SKM-1 (cell line): ENCODE data around the gene CIDEB.
"Not testable (repeated sequence)": the region's sequence is repeated elsewhere in the genome, so short reads cannot be mapped to it uniquely, and the experiment has no call there.

Experiments used
- DNase-seq: peaks from one replicate; lab custom pipeline; 2025; ENCODE audit not compliant: unreplicated experiment; lab: John Stamatoyannopoulos, UW

CIDEB gene, protein sequence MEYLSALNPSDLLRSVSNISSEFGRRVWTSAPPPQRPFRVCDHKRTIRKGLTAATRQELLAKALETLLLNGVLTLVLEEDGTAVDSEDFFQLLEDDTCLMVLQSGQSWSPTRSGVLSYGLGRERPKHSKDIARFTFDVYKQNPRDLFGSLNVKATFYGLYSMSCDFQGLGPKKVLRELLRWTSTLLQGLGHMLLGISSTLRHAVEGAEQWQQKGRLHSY

DNA sequence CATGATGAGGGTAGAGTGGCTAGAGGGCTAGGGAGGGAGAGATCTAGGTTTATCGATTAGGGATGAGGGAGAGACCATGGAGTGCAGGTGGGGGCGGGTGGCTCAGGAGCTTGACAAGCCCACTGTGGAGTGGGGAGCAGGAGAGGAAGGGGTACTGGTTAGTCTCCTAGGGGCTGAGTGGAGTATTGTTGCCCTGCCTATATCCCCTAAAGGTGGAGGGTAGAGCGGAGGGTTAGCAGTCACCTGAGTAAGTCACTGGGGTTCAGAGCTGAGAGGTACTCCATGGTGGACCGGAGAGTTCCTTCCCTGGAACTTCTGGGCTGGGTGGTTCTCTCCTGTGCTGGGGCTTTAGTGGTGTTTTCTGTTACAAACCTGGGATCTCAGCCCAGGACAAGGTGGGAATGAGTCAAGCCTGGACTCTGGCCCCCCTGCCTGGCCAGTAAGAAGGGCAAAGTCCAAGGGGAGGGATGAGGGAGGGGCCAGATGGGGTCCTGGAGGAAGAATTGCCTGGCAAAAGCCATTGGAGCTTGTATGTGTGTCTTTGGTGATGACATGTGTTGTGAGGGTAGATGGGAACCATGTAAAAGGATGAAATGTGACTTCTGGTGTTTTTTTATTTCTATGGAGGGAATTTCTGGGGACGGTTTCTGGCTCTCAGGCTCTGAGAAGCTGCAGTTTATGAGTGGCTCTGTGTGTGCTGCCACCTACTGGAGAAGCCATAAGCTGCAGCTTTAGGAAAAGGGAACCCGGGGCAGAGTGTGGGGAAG, at the start of gene CIDEB:
Gene CIDEB, minus strand, starts transcription at position 403 of the 767 bp plus-strand sequence. Its CDS starts 119 bp downstream, at position 284.
- no peak for DNase-seq

DNA sequence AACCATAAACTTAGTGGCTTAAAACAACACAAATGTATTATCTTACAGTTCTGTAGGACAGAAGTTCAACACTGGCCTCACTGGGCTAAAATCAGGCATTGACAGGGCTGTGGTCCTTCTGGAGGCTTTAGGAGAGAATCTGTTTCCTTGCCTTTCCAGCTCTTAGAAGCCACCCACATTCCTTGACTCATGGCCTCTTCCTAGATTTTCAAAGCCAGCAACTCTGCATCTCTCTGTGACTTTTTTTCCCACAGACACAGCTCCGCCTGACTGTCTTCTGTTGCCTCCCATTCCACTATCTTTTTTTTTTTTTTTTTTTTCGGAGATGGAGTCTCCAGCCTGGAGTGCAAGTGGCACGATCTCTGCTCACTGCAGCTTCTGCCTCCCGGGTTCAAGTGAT, 48.4 kb upstream of the CIDEB start:
- no peak for DNase-seq

DNA sequence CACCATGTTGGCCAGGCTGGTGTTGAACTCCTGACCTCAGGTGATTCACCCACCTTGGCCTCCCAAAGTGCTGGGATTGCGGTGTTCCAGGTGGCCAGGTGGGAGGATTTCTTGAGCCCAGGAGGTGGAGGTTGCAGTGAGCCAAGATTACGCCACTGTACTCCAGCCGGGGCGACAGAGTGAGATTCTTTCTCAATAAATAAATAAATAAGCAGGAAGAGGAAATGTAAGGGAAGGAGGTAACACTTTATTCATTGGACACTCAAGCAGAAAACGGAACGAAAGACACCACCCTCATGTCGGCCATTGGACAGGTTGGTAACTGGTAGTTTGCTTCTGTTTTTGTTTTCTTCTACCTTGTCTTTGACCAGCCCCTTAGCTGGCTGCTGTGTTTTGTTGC, 47.2 kb upstream of the CIDEB start:
- no peak for DNase-seq

DNA sequence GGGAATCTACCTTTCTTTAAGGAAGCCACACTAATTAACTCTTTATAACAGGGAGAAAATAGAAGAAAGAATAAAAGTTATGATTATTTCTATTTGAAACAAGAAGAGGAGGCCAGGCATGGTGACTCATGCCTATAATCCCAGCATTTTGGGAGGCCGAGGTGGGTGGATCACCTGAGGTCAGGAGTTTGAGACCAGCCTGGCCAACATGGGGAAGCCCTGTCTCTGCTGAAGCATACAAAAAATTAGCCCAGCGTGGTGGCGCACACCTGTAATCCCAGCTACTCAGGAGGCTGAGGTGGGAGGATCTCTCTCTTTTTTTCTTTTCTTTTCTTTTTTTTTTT, 46.7 kb upstream of the CIDEB start:
- DNase-seq = not testable (repeated sequence)

DNA sequence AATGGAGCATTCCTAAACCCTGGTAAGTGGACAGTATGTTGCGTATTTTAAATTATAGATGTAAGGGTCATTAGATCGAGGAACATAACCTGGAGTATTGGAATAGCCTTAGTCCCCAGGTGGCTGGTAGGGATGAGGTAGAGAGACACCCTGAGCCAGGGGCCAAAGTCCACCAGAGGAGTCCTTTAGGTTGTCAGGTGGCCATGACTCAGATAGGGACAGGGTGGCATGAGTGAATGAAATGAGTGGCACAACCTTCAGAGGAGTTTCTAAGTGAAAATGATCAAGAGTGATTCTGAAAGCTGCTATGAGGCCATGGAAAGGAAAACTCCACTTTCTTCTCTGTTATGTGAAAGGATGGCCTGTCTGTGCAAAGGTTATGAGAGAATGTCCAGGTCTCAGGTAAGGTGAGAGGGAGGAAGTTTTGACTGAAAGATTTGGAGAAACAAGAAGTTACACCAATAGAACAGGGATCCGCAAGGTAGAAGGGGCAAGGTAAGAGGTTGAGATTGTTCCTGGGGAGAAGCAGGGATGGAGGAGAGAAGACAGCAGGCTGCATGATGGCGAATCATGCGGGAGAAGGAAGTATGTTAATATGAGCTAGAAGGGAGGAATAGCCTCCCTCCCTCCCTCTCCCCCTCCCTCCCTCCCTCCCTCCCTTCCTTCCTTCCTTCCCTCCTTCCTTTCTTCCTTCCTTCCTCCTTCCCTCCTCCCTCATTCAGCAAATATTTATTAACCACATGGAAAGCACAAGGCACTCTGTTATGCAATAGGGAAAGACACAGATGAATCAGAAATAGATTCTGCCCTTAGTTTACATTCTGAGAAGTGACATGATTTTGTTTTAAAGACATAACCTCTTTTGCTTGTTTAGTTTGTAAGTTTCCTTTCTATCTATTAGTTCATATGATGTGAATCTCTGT, 46.0 kb upstream of the CIDEB start:
- DNase-seq = no peak

DNA sequence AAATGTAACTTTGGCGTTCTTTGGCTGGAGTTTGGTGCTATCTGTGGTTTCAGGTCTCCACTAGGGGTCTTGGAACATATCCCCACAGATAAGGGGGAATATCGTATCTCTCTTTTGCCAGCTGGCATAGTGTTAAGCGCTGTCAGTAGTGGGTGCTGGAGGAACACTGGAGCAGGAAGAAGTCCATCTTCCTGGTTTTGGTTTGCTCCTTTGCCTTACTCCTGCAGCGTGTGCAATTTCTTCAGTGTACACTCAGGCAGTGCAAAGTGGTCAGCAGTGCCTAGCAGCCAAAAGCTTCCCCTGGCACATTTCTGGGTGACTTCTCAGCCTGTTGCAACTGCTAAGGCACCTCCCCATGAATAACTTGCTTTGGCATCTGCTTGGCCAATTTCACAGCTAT, 43.7 kb upstream of the CIDEB start:
- no peak for DNase-seq

DNA sequence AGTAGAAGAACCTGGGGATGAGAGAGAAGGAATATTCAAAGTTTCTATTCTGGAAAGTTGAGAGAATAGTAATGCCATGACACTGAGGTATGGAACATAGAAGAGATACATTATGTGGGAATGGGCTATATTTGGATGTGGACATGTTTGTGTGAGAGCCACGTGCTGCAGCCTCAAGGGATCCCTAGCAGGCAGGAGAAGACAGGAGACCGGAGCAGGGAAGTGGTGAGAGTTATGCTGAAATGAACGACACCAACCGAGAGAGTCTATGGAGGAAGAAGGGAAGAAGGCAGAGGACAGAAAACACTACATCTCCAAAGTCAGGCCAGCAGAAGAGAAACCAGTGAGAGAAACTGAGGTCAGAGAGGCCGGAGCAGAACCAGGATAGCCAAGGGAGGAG, 42.0 kb upstream of the CIDEB start:
- DNase-seq = no peak

DNA sequence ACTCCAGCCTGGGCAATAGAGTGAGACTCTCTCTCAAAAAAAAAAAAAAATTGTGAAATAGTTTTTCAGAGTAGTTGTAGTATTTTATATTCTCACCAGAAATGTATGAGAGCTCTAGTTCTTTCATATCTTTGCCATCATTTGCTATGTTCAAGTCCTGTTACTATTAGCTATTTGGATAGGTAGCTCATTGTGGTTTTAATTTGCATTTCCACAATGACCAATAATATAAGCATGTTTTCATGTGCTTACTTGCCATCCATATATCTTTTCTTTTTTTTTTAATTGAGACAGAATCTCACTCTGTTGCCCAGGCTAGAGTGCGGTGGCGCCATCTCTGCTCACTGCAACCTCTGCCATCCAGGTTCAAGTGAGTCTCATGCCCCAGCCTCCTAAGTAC, 40.4 kb upstream of the CIDEB start:
- no peak for DNase-seq

DNA sequence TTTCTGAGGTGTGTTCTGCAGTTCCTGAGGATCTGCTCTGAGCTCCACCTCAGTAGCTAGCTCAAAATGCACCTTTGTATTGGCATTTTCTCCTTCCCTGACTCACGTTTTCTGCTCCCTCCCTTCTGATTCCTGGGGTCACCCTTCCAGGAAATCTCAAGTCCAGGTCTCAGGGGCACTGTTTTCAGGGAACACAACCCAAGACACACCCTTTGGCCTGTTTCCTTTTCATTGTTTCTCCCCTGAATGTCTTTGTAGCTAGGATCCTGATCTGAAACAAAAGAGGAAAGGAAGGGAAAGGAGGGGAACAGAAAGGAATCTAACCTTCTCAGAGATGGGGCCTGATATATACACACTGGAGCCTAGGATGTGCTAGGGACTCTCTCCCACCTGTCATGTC, 39.4 kb upstream of the CIDEB start:
- no peak for DNase-seq

DNA sequence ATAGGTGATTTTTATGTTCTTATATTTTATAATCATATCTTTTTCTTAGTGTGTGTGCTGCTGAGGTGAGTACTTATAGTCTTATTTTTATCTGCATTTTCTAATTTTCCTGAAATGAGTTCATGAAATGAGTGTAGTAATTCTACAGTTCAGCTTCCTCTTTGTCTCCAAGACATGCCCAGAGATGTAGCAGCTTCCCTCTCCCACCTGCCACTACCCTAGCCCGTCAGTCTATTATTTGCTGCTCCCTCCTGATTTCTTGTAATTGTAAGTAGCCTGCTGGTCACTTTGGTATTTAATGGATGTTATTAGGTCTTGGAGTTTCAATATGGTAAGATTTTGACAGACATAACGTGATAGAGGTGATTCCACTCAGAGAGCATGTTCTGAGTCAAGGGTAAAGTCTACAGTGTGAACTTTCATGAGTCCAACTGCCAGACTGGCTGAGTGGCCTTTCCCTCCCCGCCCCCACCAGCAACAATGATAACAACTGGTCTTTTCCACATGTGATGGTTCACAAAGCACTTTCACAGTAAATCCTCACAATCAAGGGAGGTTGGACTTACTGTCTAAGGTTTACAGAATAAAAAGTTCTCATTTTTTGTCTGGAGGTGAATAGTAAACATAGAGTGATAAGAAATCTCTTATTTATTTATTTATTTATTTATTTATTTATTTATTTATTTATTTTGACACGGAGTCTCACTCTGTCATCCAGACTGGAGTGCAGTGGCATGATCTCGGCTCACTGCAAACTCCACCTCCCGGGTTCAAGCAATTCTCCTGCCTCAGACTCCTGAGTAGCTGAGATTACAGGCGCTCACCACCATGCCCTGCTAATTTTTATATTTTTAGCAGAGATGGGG, 36.3 kb upstream of the CIDEB start:
- no peak for DNase-seq

DNA sequence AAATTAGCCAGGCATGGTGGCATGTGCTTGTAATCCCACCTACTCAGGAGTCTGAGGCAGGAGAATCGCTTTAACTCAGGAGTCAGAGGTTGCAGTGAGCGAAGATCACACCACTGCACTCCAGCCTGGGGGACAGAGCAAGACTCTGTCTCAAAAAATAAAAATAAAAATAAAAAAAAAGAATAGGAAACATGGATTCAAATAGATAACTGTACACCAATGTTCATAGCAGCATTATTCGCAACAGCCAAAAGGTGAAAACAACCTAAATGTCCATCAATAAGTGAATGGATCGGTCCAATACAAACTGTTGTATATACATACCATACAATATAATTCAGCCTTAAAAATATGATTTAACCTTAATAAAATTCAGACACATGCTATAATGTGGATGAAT, 35.1 kb upstream of the CIDEB start:
- no peak for DNase-seq

DNA sequence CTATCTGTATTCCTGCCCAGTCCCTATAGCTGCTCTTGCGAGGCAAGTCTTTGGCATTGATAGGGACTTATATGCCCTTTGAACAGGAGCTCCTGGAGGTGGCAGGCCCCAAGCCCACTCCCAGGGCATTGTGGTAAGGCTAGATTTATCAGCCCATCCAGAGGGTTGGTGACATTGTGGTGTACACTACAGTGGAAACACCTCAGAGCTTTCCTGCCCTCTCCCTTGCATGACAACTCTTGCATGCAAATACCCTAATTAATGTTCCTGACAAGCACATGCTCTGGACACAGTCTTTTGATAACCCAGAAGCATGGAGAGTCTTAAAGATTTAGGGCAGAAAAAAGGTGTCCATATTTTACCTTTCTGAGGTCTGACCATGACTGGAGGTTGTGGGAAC, 32.8 kb upstream of the CIDEB start:
- no peak for DNase-seq

DNA sequence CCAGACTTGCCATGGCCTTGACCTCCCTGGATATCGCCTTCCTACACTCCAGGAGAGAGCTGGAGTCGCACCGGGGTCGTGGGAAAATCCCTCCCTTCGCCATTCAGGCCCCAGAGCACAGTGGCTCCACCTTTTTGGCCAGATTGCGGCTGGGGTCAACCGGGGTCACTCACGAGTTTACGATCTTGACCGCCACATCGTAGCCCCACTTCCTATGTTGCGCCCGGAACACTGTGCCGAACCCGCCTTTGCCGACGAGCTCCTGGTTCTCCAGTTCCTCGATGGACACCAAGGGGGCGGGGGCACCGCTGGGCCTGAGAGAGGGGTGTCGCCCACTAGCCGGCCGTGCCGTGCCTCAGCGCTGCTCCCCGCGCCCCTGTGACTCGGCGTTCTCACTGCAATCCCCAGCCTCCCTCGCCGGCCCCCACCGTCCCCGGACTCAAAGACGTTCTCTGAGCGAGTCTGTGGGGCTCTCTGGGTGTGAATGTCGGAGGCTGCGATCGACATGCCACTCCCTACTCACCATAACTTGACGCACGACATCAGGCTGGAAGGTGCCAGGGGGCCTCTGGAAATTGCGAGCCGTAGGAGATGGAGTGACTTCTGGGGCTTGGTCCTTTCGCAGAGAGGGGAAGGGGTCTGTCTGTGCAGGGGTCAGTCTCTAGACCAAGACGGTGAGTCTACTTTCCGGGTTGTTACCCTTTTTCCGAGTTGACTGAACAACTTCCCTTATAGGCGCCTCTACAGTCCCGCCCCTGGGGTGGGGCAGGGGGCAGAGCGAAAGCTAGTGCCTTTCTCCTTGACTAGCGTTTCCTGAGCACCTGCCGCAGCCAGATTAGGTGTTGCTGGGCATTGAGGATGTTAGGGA, 31.7 kb upstream of the CIDEB start, which contains the start of gene RIPK3:
Gene RIPK3, minus strand, starts transcription at position 708 of the 868 bp plus-strand sequence. Its CDS starts 165 bp downstream, at position 543.
- peak; percentile 25 for DNase-seq

DNA sequence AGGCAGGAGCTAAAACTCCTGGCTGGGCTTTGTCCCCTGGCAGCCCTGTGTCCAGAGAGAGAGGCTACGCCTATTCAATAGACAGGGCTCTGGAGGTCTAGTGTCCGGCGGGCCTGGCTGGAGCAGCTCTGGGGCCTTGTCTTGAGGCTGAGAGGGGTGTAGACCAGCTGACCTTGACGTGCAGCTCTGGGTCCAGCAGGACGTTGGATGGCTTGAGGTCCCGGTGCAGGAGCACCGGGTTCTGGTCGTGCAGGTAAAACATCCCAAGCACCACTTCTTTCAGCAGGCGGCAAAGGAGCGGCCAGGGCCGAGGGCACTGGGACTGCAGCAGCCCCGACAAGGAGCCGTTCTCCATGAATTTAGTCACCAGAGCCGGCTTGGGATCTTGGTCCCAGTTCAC, 31.1 kb upstream of the CIDEB start:
- DNase-seq = no peak

DNA sequence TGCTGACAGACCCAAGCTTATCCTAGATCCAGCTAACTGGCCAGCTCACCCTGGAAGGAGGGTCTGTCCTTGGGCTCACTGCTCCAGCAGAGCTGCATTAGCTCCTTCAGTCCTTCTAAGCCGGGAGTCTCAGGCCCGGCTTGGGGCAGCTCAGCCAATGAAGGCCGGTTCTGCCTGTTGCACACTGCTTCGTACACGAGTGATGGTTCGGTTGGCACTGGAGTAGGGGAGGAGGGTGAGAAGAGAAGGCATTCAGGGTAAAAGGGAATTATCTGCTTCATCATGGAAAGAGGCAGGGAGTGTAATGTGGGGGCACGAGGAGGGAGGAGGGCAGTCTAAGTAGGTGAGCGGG, 30.0 kb upstream of the CIDEB start:
- no peak for DNase-seq

DNA sequence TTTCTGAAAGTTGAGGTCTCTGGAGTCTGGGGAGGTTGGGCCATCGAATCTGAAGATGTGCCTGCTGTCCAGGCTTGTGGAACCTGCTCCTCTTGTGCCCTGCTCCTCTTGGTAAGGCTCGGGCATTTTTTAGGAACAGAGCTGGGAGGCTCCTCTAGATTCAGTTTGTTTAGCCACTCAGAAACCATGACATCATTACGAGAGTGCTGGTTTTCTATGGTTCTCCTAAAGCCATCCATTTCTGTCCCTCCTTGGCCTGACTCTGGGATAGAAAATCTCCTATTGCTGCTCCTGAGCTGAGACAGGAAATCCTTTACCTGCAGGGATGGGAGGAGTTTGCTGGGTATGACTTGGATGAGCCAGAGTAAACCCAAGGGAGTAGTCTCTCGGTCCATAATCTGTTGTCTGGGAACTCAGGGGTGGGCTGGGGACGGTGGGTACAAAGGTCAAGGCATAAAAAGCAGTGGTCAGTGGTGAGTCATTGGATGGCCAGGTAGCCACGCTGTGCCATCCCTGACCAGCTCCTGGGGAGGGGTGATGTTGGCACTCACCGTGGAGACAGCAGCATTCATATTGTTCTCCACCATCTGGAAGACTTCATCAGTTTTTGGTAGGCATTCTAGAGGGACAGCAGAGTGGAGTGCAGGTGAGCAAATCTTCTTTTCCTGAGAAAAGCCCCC, 29.5 kb upstream of the CIDEB start:
- no peak for DNase-seq

DNA sequence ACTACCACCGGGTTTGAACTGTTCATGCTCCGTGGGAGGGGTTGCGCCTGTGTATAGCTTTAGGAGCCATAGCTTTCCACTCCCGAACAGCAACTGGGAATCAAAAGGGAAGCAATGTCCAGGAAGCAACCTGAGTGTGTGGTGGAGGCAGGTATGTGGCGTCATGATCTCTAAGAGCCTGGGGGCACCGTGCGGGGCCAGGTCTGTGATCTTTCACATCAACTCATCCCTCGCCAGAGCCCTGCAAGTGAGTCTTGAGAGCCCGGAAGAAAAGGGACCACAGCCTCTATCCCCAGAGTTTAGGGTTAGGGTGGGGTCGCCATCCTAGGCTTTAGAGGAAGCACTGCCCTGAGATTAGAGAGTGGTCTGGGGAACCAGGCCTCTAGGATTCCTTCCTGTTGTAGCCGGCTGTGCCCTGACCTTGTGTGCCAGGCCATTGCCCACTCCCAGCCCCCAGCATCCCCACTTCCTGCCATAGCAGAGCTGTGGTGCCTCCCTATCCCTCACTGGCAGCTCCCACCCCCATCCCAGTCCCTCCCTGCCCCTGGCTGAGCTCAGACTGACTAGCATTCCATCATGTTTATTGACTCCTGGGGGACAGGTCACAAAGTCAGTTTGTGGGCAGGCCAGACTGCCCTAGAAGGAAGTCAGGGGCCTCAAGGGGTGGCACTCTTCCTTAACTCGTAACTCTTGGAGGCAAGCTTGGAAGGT, 27.8 kb upstream of the CIDEB start:
- no peak for DNase-seq

DNA sequence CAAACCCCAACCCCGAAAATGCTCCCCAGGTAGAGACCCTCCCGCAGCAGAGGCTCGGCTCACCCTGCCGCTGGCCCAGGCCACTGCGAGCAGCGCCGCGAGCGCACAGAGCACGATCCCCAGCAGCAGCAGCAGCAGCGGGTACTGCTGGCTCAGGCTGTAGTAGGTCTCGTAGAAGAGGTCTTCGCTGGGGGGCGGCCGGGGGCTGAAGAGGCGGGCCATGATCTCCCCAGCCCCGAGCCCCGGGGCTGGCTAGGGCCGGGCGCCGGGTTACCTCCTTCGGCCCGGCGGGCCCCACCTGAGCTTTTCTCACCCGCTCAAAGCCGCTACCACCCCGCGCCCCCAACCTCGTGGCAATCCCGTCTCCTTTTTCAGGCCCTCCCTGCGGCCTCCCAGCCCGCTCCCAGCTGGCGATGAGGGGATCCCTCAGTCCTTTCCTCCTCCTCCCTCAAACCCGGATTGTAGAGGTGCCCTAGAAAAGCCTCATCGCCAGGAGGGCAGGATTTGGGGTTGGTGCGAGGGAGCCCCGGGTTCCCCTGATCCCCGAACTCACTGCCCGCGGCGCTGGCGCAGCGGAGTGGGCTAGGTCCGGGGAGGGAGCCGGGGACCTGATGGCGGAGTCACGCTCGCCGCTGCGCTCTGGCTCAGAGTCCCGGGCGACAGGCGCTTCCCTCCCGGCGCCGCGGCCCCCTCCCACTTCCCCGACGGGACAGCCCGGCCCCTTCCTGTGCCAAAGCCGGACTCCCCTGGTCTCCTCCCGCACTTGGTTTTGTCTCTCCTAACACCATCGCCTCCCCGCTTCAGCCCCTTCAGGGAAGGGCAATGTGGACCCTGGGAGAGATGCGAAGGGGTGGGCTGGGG, 26.9 kb upstream of the CIDEB start, which contains the start of gene ADCY4:
Gene ADCY4, minus strand, starts transcription at position 641 of the 861 bp plus-strand sequence. Its CDS starts 419 bp downstream, at position 222.
- DNase-seq = no peak
